ENCODE results near the gene IPP. TPM values are rescaled to one million over a fixed set of nuclear protein-coding genes. Genes with fewer than 3 reads are reported as not detected.

Gene IPP
- total and polyA plus RNA-seq, 2 of the 8 experiments (the other 6 are each of a cell fraction or from before 2014, with no cell fraction given) = 1.4 to 5.6 TPM

DNA sequence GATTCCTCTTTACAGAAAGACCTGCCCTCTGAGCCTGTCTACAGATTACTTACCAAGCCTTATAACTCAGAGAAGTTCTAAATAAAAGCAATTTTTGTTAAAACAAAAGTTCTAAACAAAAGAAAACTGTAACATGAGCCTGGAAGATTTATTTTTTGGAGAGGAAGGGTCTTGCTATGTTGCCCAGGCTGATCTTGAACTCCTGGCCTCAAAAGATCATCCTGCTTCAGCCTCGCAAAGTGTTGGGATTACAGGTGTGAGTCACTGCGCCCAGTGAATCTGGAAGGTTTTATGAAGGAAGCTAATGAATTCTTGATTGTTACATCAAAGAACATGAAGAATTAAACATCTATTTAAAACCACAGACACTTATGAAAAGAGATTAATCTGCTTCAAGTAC, 91.2 kb downstream of the IPP start (continued):
- TF ChIP-seq EZH2 (IDR thresholded peaks at IDR 0.05; ENCODE audit: low read depth, low read length, severe bottlenecking) (no peak), JUN (IDR thresholded peaks at IDR 0.05; ENCODE audit: low read depth, low read length) (no peak), CBX8 (IDR thresholded peaks at IDR 0.05; ENCODE audit: borderline replicate concordance, low read depth, low read length) (no peak), TAF1 (IDR thresholded peaks at IDR 0.05; ENCODE audit: low read depth, low read length) (no peak), CREB1 (IDR thresholded peaks at IDR 0.05) (no peak), RXRA (IDR thresholded peaks at IDR 0.05; ENCODE audit: insufficient read depth, low read depth, low read length) (no peak), SIX5 (IDR thresholded peaks at IDR 0.05; ENCODE audit: low read depth, low read length) (no peak), HDAC6 (IDR thresholded peaks at IDR 0.05; ENCODE audit: low read depth, low read length) (no peak)
